ENCODE measurements around the gene SH3BP5.

The SH3BP5 gene

DNA sequence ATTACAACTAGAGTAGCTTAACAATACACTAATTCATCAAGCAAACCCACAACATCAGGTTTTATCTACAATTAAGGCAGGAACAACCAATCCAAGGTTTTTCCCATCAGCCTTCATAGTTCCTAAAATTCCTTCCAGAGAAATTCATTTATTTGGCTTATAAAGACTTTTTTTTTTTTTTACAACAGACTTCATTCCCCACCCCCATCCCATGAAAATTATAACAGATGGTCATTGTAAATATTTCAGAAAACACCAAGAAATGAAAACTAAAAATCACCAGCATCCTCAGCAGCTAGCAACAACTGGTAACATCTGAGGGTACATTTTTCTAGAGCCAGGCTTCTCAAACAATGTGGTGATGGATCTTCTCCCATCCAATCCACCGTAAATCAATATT lies 11.0 kb downstream of the SH3BP5 start:
- DNase-seq: no peak

DNA sequence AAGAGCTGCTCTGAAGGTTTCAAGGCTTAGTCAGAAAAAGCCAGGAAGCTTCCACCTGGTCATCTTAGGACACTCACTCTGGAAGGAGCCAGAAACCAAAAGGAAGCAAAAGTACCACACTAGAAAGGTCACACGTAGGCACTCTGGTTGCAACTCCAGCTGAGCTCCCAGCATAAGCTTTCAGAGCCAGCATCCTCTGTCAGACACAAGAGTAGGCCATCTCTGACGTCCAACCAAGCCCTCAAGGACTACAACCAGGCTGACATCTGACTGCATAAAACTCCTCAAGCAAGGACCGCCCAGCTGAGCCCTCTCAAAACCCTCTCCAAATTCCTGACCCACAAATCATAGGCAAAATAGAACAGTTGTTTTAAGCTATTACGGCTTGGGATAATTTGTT lies 12.8 kb downstream of the SH3BP5 start:
- DNase-seq: no peak

DNA sequence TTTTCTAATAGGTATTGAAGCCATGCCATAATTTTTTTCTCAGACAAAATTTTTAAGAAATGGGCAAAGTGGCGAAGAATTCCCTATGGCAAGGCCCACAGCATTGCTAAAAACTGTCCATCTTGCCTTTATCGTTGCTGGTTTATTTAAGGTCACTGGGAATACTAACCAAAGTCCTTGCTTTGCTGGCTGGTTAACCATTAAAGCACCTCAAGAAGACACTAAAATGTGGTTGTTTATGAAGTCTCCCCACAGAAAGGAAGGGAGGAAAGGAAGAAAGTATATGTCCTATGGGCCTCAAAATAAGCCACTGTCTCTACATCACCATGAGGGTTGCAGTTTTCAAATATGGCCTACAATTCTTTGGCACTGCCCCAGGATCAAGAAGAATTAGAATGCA lies 13.2 kb downstream of the SH3BP5 start:
- DNase-seq: no peak

DNA sequence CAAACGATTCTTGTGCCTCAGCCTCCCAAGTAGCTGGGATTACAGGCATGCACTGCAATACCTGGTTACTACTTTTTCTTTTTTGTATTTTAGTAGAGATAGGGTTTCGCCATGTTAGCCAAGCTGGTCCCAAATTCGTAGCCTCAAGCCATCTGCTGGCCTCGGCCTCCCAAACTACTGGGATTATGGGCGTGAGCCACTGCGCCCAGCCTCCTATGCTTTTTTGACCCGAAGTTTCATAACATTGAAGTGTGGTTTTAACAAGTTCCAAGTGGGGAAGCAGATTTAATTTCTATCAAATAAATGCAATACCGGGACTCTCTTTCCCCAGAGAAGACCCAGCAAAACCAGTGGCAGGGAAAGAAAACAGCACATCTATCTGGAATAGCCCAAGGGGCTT lies 13.7 kb downstream of the SH3BP5 start:
- no peak for DNase-seq

DNA sequence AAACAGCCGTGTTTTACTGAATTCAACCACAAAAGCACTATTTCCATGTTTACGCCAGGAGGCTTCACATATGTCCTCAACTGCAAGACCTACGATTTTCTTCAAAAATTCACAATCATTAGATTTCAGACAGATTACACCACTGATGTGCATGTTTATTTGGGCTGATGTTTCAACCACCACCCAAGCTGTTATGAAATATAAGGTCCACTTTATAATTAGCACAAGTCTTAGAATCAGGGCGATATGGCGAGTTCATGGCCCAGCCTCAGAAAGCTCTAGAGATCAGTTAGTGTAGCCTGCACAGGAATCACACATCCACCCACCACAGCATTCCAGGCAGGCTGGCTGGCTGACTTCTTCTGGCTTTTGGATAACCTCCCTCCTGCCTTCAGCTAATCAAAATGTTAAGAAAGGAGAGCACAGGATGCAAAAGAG lies 15.4 kb downstream of the SH3BP5 start:
- no peak for DNase-seq

DNA sequence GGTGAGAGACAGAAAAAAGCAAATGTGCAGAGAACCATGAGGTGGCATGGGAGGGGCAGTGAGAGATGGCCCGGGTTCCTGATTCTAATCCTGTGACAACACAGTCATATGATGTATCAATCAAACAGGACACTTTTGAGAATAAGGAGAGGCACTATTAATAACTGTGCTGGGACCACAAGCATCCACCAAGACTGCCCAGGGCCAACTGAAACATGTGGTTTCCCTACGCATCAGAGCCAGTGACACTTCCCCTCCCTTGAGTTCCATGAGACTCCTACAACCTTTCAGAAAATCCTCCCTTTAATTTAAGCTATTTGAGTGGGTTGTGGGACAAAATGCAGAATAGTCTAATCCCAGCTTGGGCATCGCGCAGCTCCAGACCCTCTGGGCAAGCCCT lies 17.4 kb downstream of the SH3BP5 start:
- no peak for DNase-seq

DNA sequence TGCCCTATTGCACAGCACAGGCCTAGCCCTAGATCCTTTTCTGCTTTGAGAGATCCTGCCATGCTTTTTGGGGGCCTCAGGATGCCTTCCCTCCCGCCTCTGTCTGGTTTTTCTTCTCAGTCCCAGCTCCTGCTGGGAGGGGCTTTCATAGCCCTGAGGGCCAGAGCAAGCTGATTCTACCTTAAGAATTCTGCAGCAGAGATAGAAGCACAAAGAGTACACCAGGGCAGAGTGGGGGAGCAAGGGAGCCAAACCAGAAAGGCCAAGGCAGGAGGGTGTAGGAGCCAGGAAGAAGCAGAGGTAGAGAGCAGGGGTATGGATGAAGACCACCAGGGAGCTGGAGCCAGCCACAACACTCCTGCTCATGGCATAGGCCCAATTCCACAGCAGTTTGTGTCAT lies 18.1 kb downstream of the SH3BP5 start:
- no peak for DNase-seq

DNA sequence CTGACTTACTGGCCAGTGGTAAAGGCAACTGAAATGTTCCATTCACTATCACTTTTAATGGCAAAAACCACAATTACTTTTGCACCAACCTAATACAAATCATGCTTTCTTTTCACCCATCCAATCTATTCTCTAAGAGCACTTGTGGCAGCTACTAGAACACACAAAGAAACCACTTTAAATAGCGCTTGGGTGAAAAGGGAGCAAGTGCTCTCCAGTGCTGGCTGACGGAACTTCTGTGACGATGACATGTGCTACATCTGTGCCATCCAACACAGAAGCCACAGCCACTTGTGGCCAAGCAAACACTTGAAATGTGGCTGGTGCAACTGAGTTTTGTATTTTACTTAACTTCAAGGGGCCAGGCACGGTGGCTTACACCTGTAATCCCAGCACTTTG lies 18.9 kb downstream of the SH3BP5 start:
- DNase-seq: no peak

DNA sequence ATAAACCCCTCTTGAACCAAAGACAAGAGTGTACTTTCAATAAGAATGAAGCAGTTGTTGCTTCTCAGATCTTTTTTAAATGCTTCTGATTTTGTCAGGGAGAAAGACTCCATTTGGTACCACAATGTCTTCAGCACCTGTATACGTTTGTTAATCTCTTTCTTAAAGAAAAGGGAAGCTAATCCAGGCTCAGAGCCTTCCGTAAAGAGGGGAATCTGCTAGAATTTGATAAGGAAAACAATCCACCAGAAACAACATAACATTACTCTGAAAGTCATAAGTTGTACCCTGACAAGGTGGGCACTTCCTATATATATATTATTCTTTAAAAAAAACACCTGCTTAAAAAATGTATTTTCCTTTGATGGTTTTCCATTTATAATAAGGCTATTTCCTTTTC lies 19.8 kb downstream of the SH3BP5 start:
- no peak for DNase-seq

DNA sequence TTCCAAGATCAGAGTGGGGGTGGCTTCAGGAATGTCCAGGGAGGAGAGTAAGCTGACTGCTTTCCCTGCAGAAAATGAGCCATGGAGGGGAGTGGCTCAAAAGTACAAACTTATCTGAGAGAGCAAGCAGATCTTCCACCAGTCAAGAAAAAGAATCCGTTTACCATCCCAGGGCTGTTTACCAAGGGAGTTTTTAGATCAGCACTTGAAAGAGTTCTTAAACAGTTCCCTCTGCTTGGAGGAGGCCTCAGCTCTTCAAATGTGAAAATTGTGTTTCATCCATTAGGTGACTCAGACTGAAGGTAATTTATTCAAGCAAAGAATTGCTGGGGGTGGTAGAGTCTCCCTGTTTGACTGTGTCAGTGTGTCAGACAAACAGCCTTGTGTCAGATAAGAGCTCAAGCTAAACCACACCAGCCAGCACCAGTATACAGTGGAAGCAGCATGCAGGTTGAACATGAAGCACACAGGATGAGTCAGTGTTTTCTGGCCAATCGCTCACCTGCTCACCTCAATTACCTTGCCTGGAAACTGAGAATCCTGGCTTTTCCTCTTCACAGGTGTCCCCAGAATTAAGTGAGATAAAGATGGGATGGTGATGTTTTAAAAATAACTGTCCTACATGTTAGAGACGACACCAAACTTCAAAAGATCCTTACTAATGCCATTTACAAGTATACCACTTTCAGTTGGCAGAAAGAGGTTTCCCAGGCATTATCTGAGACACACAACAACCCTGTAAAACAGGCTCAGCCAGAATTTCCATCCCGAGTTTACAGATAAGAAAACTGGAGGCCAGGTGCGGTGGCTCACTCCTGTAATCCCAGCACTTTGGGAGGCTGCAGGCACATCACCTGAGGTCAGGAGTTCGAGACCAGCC lies 21.7 kb downstream of the SH3BP5 start:
- no peak for DNase-seq

DNA sequence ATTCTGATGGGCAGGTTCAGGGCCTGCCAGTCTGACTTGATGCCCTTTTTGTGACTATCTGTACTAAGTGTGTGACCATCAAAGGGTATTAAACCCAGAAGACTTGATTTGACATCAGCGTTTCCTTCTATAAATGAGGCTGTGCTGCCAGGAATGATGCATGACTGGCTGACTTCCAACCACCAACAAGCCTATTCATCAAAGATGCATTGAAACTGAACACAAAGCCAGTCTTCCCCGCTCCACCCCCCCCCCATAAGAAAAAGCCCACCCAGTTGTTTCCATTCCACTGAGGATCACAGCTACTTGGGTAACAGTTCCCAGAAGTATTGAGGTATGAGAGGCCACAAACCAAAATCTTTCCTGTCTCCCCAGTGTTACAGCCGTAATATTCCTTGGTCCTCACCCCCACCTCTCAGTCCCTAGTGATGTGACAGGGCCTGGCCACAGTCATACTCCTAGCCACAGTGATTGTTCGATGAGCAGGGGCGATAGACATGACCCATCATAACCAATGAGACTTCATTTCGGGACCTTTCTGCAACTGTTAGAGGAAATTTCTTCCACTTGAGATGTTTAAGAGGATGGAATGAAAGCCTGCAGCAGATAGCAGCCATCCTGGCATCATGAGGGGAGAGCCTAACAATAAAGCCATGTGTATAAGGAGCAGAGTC lies 22.6 kb downstream of the SH3BP5 start:
- no peak for DNase-seq

DNA sequence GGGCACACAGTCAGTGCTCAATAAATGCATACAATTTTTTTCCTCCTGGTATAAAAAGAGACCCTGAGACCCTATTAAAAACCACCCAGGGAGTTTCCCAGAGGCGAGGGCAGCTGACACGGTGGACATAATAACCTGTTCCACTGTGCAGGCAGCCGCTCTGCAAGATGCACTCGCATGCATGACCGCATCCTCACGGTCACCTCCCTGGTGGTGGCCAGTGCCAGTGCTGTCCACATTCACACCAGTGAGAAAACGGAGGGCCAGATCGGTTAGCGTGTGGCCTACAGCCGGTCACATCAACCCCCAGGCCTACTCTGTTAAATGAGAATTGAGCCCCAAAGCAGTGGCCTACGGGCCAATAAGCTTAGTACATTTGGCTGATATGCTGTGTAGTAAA lies 24.8 kb downstream of the SH3BP5 start:
- no peak for DNase-seq

DNA sequence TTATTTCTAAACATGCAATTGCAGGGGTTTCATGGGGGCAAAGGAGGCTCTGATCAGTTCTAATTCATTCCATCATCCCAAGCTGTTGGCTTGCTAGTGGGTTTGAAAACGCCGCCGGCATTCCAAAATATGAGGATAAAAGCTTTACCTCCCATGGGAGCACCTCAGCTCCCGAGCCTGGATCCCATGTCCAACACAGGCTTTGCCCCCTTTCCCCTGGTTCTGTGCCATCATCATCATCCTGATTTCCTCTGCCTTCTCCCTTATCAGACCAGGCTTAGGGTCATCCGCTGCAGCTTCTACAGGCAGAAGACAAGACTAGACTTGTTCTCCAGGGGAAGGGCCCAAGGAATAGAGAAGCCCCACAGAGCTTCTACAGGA lies 25.4 kb downstream of the SH3BP5 start:
- DNase-seq: no peak

DNA sequence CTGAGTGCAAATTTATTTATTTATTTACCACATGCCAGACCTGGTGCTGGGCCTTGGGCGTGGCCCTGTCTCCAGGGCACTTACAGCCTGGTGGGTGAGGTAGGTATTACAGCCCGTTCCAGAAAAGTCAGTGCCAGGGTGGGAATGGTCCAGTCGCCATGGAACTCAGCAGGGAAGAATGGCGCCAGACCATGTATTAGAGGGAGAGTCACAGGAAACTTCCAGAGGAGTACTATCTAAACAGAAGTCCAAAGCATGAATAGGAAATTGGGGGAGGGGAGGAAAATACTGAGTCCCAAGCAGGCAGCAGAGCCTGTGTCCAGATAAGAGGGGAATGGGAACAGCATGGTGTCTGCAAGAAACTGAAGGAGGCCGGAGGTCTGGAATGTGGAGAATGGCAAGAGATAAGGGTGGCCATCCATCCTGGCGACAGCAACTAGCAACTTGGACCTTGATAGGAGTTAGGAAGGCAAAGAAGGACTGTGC lies 27.0 kb downstream of the SH3BP5 start:
- no peak for DNase-seq

DNA sequence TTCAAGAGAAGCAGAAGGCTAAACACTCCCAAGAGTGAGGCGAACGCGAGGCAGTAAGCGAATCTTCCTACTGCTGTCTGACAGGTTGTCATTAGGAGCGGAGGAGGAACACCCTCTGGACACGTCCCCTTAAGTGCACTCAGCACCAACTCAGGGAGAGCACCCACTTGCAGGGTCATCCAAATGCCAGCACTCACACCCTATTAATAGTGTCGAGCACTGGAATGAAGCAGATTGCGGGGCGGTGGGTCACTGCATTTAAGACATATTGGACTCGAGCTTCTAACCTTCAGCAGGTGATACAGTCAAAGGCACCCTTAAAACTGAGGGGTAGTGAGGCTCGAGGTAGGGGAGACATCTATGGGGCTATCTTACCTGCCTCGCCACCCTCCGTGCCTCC lies 28.7 kb downstream of the SH3BP5 start:
- no peak for DNase-seq

DNA sequence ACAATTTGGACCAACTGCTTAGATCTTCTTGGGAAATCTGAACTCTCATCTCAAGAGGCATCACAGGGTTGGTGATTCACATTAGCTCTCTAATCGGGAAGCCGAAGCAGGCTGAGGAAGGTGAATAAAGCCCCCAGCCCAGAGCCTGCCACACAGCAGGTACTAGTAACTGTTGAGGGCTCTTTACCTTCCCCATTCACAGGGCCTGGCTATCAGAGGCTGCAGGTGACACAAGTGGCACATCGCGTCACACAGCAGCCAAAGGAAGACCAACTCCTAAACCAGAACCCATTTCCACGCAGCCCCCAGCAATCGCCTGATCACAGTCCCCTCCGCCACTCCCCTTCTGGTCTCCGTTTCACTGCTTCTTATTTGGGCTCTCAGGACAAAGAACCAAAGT lies 29.2 kb downstream of the SH3BP5 start:
- DNase-seq: no peak

DNA sequence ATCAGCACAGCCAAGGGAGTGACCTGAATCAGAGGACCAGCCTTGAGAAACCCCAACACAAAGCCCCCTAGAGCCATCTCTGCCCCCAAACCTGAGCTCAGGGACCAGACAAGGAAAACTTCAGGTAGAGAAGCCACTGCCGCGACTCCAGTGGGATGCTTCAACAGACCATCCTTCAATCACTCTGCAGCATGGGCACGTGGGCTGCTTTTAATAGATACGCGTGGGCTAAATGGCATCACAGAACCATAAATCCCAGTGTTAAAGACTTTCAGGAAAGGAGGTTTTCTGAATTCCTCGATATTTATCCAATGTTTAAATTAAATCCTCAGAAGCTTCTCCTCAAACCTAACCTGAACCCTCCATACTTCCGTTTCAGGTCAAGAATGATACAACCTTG lies 30.6 kb downstream of the SH3BP5 start:
- no peak for DNase-seq

DNA sequence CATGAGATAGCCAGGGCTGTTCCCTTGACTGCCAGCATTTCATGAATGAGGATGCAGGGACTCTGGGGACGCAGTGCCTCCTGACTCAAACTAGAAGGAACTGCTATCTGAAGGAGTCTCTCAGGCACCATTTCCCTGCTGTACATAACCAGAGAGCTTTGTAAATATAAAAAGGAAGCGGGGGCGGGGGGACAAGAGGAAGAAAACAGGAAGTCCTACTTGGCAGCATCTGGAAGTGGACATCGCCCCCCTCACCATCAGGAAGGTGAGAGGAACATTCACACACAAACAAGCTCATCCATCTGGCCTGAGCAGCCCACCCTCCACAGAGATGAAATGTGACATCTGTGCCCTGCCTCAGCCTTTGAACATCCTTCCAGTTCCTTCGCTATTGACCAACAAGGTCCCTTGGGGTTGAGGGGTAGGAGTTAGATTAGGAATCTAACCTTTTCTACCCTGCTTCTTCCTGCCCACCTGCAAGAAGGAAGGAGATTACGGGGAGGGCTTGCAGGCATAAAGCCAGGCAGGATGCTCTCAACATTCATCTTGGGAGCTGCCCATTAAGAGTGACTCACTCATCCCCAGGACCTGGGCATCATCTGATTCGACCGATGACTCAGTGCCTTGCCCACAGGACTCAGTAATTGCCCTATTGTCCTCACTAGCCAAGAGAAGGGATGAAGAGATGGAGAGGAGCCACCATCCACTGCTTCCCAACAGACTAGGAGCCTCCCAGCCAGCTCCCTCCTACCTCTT lies 31.9 kb downstream of the SH3BP5 start:
- DNase-seq: no peak

DNA sequence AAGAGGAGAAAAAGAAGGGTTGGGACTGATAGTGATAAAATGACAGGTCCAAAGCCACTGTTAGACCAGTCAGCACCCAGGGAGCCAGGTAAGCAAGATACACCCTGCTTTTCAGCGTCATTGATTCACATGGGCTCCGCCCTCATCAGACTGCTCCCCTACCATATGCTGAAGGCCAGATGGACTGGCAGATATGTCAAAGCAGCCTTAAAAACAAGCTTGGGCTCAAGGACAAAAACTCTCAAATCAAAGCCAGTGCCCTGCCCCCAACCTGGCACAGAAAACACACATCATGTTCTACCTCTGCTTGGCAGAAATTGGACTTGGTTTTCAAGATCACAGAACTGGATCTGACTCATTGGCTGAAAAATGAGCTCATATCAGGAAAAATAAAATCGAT lies 33.4 kb downstream of the SH3BP5 start:
- no peak for DNase-seq

DNA sequence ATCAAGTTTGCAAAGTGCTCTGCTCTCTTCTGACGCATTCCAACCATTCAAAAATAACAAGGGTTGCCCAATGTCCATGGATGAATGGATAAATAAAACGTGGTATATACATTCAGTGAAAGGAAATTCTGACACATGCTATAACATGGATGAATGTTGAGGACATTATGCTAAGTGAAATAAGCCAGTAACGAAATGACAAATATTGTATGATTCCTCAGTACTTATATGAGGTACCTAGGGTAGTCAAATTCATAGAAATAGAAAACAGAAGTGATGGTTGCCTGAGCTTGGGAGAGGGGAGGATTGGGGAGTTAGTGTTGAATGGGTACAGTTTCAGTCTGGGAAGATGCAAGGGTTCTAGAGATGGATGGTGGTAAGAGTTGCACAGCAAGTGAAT lies 33.9 kb downstream of the SH3BP5 start:
- DNase-seq: no peak

DNA sequence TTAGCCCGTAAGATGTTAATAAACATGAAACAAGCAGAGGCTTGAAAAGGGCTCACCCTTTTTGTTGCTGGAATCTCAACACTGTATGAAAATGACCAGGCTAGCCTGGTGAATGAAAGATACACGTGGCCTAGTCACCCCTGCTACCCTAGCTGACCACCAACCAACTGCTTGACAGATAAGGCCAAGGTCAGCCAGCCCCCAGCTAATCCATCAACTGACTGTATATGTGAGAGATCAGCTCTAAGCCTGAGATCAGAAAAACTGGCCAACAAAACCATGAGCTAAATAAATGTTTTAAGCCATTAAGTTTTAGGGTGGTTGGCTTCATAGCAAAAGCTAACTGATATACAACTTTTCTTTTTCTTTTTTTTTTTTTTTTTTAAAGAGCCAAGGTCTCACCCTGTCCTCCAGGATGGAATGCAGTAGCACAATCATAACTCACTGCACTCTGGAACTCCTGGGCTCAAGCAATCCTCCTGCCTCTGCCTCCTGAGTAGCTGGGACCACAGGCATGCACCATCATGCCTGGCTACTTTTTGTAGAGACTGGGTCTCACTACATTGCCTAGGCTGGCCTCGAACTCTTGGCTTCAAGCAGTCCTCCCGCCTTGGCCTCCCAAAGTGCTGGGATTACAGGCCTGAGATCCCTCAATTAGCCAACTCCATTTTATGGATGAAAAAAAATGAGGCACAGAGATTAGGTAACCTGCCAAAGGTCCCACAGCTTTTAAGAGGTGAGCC lies 34.6 kb downstream of the SH3BP5 start:
- no peak for DNase-seq

DNA sequence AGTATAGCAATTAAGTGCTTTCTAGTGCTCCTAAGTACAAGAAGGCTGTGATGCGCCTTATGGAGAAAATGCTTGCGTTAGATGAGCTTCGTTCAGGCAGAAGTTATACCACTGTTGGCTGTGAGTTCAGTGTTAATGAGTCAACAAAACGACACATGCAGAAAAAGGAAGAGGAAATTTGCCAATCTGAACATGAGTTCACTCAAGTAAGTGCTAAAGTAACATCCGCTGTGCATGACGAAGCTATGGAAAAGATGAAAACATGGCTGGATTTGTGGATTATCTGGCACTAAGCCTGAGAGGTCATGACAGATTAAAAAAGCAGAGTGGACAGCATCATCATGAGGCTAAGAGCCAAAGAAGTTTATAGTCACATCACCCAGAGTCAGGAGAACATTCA lies 36.9 kb downstream of the SH3BP5 start:
- no peak for DNase-seq

DNA sequence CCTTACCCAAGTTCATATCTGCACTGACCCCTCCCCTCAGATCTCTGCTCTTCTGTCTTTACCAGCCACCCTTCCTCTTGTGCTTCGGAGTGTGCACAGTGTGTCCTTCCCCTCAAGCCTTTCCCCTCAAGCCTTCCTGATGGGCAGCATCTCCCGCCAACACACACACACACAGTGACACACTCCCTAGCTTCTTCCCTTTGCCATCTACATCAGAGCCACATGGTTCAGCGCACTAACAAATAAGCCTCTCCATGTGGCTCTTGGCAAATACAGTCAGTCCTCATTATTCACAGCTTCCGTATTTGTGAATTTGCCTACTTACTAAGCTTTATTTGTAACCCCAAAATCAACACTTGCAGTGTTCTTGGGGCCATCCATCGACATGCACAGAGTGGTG lies 37.5 kb downstream of the SH3BP5 start:
- no peak for DNase-seq
